Germinal center (tissue), 1 donor: Measurements from ENCODE around the gene FLNC.

ENCODE experiments used
- DNase-seq: peaks from one replicate; pipeline ENCODE4 v3.0.0; 2012; ENCODE audit warnings: mixed read lengths, low spot score

FLNC gene

DNA sequence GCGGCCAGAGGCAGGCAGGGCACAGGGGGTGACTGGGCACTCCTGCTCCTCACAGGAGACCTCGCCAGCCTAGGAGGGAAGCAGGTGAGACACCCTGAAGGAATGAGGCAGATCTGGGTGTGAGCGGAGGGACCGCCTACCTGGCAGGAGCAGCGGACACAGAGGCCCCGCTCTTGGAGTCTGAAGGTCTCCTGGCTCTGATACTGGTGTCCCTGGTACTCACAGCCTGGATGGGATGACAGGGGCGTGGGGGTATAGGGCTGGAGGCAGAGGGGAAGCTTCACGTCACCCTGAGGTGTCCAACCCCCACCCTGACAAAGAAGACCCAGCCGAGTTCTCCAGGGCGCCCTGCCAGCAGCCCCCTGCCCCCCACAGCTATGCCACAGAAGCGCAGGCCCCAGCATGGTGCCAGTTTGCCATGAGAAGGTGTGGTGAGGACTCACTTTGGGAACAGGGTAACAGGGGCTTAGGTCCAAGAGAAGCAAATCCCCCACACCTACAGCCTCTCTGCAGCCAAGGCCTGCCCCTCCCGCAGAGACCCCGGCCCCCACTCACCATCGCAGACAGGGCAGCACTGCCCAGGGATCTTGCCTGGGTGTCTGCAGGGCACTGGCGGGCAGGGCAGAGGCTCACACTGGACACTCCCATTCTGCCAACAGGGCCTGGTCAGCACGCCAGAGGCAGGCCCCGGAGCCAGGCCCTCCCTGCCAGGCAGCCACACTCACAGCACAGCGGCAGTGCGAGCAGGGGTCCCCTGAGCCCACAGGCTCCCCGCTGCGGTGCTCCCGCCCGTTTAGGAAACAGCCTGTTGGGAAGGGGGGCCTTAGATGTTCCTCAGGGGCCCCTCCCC lies 63.3 kb downstream of the FLNC start:
- no peak for DNase-seq

DNA sequence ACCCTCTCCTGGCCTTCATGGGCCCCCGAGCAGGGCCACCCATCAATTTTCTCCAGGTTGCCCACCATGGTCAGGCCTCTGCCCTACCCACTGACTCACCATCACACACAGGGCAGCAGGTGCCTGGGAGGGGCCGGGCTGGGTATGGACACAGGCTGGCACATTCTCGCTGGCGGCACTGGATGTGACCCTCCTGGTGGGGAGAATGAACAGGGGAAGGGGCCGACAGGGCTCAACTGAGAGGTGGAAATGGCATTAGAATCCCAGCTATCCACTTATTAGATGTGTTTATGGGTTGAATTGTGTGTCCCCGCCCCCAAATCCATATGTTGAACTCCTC lies 63.9 kb downstream of the FLNC start:
- DNase-seq = no peak

DNA sequence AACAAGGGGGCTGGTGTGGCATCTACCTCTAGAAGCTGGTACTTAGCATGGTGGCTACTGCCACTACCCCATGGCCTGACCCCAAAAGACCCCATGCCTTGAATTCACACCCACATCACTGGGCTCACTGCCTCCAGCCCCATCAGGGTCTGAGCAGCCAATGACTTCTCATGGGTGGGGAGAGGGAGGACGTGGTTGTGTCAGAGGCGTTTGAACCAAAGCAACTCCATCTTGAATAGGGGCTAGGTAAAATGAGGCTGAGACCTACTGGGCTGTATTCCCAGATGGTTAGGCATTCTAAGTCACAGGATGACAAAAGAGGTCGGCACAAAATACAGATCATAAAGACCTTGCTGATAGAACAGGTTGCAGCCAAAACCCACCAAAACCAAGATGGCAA lies 65.1 kb downstream of the FLNC start:
- DNase-seq = no peak

DNA sequence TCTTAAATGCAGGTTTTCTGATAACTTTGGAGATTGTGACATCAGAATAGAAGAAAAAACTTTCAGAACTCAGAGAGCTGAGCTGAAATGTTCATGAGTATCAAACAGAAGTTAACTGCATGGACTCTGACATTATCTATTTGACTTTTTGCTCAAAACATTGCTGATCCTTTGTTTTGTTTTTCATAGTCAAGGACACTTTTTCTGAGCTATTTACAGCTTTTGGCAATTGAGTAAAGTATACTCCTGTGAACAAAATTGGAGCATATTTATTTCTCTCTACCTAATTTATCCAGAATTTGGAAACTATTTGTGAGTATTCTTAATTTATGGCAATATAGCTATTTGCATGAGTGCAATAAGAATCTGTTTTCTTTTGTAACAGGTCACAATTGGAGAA lies 69.2 kb downstream of the FLNC start:
- DNase-seq = no peak

DNA sequence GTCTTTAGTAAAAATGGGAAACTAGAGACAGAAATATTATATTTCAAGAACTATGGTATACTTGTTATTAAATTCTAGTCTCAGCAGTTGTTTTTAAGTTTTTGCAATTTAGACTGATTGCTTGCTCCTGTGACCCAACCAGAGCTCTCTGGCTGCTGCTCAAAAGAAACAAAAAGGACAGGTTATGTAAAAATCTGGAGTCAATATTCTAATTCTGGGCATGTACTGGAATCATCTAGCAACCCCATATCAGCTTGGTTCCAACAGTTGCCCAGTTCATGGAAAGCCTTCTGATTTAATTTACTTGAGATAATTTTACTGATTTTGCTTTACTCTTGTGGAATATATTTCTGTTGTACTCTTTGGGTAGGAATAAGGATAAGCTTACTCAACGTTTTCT lies 70.0 kb downstream of the FLNC start:
- no peak for DNase-seq

DNA sequence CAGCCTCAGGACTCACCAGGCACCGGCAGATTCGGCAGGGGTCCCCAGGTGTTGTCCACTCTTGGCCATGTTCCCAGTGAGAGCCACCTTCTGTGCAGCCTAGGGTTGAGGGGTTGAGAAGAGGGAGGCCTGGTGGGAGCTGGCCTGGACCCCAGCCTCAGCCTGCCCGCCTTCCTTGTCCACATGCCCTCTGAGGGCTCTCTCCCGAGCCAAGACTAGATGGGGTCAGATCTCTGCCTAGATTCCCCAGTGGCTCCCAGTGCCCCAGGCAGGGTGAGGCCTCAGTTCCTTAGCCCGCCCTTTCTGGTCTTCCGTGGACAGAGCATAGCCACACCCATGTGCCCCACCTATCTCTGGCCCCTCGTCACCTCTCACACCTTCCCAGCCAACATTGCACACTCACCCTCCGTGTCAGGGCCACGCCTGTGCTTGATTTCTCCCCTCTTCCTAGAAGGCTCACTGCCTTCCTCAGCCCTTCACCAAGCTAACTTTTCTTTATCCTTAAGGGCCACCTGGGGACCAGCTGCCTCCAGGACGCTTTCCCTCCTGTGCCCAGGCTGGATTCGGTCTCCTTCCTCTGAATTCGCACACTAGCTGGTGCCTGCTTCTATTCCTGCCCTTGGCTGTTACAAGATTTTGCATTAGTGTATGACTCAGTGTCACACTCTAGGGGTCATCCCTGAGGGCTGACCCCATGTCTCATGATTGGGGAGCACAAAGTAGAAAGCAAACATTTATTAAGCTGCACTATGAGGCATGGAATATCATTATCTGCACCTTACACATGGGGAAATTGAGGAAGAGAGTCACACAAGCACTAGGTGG lies 72.8 kb downstream of the FLNC start:
- no peak for DNase-seq

DNA sequence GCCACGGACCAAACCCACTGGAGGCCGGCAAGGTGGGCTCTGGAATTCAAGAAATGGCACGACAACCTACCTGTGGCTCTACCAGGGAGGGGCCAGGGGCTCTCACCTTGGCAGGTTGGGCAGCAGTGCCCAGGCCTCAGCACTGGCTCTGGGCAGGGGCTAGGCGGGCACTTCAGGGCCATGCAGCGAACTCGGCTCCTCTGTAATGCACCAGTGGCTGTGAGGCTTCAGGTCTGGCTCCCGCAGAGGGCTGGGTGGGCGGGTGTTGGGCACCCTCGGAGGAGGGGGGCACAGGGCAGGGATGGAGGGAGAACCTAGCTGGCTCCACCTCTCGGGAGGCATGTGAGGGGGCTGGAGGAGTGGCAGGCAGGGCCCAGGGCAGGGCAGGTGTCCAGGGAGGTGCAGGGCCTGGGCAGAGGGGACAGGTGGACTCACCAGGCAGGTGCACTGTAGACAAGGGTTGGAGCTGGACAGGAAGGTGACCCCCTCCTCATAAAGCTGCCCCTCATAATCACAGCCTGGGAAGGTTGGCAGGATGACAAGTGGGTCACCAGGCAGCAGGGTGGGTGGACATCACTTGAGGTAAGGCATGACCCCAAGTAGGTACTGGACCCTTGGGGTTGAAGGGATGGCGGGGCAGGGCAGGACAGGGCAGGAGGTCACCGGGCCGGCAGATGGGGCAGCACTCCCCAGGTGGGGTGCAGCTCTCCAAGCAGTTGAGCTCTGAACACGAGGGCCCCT lies 73.6 kb downstream of the FLNC start:
- no peak for DNase-seq

DNA sequence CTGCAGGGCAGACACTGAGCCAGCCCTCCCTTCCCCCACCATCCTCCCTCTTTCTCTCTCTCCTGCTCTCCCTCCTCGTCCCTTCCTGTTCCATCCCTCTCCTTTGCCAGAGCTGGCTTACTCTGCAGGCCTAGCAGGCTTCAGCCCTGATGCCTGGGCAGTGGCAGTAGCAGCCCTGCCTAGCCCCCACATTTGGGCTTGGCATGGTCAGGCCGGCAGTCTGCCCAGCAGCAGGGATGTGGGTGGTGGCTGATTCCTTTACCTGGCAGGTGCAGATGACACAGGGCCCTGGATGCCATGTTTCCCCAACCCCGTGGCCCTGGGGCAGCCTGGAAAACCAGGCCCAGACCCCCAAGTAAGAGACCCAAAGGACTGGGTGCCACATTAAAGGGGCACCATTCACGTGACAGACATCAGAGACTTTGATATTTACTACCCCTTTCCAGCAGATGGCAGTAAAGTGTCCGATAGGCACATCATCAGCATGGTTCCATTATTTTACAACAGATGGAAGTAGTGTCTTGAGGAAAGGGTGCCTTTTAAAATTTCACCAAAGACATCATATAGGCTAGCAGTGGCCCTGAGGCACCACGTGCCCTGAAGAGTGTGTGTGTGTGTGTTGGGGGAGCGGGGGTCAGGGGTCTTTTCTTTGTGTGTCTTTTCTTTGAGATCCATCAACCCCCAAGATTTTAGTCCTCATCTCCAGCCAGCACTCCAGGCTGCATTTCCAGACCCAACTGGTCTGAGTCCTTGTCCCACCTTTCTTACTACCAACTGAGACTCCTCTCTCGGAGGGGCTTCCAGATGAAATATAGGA lies 74.4 kb downstream of the FLNC start:
- peak; percentile 85 for DNase-seq

DNA sequence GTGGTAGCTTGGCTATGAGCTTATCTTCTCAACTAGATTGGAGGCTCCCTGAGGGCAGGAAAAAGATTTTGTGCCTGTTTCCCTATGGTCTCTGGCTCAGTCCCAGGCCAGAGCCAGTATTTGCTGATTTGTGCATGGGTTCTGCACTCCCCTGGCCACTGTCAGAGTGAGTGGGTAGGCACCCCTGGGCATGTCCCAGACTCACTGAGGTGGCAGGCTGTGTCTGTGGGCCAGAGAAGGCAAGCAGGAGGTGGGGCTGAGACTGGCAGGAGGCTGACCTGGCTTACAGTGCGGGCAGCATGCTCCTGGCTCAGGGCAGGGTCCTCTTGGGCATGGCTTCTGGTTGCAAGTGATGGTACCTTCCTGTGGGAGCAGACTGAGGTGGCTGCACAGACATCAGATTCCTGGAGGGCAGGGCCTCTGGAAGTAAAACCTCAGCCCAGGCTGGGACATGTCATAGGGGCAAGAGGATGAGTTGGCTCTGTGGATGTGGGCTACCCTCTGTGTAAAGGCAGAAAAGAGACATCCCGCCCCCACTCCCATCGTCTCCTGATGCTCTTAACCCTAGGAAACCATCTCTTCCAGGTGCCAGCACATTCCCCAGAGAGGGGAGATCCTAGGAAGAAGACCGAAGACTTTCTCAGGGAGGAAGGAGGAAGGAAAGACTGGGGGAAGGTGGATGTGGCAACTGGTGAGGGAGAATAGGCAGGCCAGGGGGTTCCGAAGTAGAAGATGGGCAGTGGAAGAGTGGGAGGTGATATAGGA lies 76.0 kb downstream of the FLNC start:
- no peak for DNase-seq

DNA sequence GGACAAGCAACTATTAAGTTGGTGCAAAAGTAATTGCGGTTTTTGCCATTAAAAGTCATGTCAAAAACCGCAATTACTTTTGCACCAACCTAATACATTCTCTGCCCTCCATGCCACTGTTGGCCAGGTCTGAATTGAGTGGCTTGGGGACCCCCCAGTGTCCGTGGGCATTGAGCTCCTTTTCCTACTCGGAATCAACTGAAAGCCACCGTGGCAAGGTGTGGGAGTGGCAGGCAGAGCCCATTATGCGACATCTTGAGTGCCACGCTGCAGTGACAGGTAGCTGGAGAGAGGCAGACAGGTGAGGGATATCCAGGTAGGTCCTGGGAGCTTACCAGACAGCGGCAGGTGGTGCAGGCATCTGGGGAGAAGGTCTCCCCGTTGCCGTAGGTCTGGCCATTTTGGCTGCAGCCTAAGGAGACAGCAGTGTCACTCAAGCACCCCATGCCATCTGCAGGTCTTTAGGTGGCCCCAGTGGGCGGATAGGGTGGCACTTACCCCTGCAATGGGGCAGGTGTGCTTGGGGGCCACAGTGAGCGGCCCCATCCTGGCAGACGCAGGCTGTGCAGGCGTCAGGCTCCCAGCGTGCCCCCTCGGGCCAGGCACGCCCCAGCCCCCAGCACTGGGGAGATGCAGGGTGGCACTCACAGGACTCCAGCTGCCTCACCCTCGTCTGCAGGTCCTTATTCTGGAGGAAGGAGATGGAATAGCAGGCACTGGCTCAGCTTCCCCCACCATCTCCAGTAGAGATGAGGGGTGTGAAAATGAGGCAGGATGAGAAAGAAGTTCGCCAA lies 76.8 kb downstream of the FLNC start:
- DNase-seq = no peak
